Esophagus (tissue), 2 donors: ENCODE results near the gene EPB41L1. TPM values are rescaled to one million over a fixed set of nuclear protein-coding genes. Genes with fewer than 3 reads are reported as not detected.

ENCODE experiments used
- H3K27ac ChIP-seq, 2 donors: one replicate each; pipeline ENCODE4 v1.5.1; 2013; ENCODE audit warnings: low read depth in 2 of 2, mild to moderate bottlenecking in 2 of 2, inconsistent platforms in 1 of 2, low read length in 1 of 2, moderate library complexity in 1 of 2
- H3K27me3 ChIP-seq, 2 donors: one replicate each; pipeline ENCODE4 v1.6.1; 2013; ENCODE audit warnings: low read length in 2 of 2, control low read depth in 1 of 2, mild to moderate bottlenecking in 1 of 2; ENCODE audit not compliant: insufficient read depth in 2 of 2, control insufficient read depth in 1 of 2
- H3K36me3 ChIP-seq, 2 donors: one replicate each; pipeline ENCODE4 v1.6.1; 2013; ENCODE audit warnings: low read length in 1 of 2; ENCODE audit not compliant: control insufficient read depth in 2 of 2, insufficient read depth in 2 of 2
- H3K4me1 ChIP-seq, 2 donors: one replicate each; pipeline ENCODE4 v1.6.1; 2013; ENCODE audit warnings: low read length in 1 of 2; ENCODE audit not compliant: control insufficient read depth in 2 of 2, insufficient read depth in 2 of 2
- H3K4me3 ChIP-seq, 2 donors: one replicate each; pipeline ENCODE4 v1.5.1; 2013; ENCODE audit warnings: low read length in 2 of 2, mild to moderate bottlenecking in 2 of 2, low read depth in 1 of 2, moderate library complexity in 1 of 2
- H3K9me3 ChIP-seq, 2 donors: one replicate each; pipeline ENCODE4 v1.6.1; 2013; ENCODE audit warnings: mild to moderate bottlenecking in 2 of 2, low read depth in 1 of 2, low read length in 1 of 2, moderate library complexity in 1 of 2; ENCODE audit not compliant: control insufficient read depth in 2 of 2, insufficient read depth in 1 of 2
- WGBS, 2 donors: extraction: QIAGEN DNeasy Blood & Tissue Kit; methylation state at CpG; one replicate each; pipeline ENCODE4 v1.1.7; 2013; 5-methylcytosine and 5-hydroxymethylcytosine counted together
- polyA plus RNA-seq, 2 donors: library from polyadenylated mRNA; stranded (reverse); fragments of 200-250 nt; gene quantifications; one replicate each; pipeline ENCODE4 v1.2.3, GENCODE V29; 2013
- donor health status: healthy with polysubstance abuse.
- donor health status: Bipolar disorder and iron deficiency.

The EPB41L1 gene
- polyA plus RNA-seq, 2 donors = 30.2 to 35.0 TPM

DNA sequence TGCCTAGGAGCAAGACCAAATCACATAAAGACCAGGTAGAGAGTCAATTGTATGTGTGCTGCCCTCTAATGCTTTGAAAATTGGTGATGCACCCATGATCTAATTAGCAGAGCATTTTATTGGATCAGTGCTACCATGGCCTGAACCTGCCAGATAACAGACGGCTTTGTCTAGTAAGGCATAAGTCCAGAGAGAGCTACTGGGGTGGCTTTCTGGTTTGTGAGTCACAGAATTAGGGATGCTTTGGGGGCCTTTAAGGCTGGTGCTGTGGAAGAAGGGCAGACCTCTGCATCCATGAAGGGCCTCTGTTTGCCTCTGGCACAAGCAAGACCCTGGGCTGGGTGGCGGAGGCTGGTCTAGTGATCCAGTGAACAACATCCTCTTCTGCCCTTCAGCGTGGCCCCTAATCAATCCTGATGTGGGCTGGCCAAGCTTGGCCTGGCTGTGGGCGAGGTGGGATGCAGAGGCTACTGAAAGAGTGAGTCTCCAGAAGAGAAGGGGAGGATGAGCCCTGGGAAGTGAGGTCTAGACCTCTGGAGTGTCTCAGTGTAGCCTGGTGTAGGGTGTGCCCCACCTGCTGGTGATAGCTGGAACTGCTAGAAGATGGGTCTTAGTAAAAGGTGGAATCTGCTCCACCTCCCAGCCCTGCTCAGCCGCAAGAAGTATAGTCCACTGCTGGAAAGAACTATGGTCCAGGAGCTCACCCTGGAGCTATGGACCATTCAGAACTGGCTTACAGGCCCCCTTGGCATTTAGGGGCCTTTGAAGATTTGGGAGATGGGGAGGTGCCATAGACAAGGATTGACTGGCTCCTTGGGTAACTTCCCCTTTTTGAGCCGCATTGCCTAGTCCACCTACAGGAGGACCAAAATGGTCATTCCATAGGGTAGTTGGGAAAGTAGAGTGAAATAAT is 45.1 kb downstream of the EPB41L1 start:
- no peaks in the 10 kb centered on the region for H3K9me3 ChIP-seq
- no peak overlapping the region for H3K27ac ChIP-seq
- H3K4me1 ChIP-seq = no peaks in the 10 kb centered on the region
- H3K27me3 ChIP-seq = no peaks in the 10 kb centered on the region
- WGBS, 2 donors = 52 to 54% methylated on average over 6 of the region's 6 CpGs
- H3K36me3 ChIP-seq = peaks cover 3 to 37% of the 10 kb centered on the region in 2 donors
- H3K4me3 ChIP-seq = no peak overlapping the region

DNA sequence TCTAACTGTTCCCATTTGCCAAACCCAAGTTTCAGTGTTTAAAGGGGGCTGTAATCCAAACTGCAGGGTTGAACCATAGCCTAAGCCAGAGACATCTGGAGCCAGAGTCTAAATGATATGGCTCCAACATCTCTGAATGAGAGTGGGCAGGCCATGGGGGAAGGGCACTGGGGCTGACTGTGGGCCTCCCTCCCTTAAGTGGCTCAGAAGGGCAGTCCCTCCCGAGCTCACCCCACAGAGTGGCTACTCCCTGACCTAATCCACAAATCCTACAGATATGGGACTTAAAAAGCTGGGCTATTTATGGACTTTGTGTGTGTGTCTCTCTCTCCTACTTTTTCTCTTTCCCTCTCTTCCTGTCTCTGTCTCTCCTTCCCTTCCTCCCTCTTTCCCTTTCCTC is 45.9 kb downstream of the EPB41L1 start:
- Histone ChIP-seq H3K9me3 (no peaks in the 10 kb centered on the region), H3K27ac (no peak overlapping the region), H3K4me3 (no peak overlapping the region), H3K4me1 (no peaks in the 10 kb centered on the region), H3K27me3 (no peaks in the 10 kb centered on the region), H3K36me3 (peaks cover 3 to 29% of the 10 kb centered on the region in 2 donors)
- WGBS, 2 donors = 85 to 90% methylated on average over 1 of the region's 1 CpG

DNA sequence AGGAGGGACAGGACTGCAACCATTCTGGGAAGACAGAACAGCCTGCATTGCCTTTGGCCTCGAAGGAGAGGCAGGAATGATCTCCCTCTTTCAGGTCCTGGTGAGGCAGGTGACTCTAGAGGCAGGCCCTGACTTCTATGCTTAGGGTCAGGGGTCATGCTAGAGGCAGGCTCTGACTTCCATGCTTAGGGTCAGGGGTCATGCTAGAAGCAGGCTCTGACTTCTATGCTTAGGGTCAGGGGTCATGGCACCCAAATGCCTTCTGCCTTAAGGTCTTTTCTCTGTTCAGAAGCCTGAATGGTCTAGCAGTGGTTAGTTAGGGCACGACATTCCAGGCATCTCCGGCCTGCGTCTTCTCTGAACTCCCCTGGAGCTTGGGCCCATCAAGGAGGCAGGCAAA is 46.7 kb downstream of the EPB41L1 start:
- H3K4me1 ChIP-seq = no peaks in the 10 kb centered on the region
- 84 to 86% methylated on average over 4 of the region's 4 CpGs for WGBS, 2 donors
- H3K4me3 ChIP-seq = no peak overlapping the region
- peaks cover 3 to 30% of the 10 kb centered on the region in 2 donors for H3K36me3 ChIP-seq
- no peaks in the 10 kb centered on the region for H3K9me3 ChIP-seq
- no peaks in the 10 kb centered on the region for H3K27me3 ChIP-seq
- no peak overlapping the region for H3K27ac ChIP-seq

DNA sequence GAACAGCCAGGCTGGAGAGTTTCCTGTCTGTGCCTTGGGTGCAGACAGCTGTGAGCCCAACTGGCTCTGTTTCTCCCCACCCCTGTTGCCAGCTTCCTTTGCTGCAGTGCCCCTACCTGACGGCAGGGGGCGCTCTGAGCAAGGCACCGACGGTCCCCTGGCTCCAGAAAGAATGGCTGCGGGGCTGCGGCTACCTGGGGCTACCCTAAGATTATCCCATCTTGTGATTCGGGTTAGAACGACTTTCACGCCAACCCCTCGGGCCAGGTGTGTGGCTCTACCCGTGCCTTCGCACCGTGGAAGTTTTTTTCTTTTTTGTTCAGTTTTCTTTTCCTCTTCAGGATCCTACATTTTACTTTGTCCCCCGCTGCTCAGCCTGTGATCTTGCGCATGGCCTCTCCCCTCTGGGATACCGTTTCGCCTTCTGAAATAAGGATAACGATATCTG is 48.4 kb downstream of the EPB41L1 start:
- 33 to 34% methylated on average over 18 of the region's 18 CpGs for WGBS, 2 donors
- H3K36me3 ChIP-seq = peaks cover 3 to 38% of the 10 kb centered on the region in 2 donors
- H3K27ac ChIP-seq = no peak overlapping the region

DNA sequence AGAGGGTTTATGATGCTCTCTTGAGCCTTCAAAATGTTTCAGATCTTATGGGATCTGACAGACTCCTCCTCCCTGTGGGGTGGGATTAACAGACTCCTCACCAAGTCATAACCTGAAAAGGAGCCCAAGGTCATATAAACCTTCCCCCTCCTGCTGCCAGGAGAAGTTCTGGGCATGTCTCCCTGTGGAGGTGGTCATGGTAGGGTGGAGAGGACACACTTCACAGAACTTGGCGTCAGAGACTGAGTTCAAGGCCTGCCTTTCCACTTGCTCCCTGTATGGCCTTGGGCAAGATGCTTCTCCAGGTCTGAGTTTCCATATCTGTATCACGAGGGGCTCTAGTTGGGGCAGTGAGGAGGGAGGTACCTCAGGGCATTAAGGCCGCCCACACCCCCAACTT is 49.3 kb downstream of the EPB41L1 start:
- Histone ChIP-seq H3K9me3 (no peaks in the 10 kb centered on the region), H3K27ac (no peak overlapping the region), H3K4me1 (peaks cover 0 to 2% of the 10 kb centered on the region in 2 donors), H3K27me3 (no peaks in the 10 kb centered on the region), H3K4me3 (no peak overlapping the region), H3K36me3 (peaks cover 3 to 33% of the 10 kb centered on the region in 2 donors)
- 67 to 85% methylated on average over 3 of the region's 3 CpGs for WGBS, 2 donors

More for the DNA sequence above, 48.4 kb downstream of the EPB41L1 start:
- Histone ChIP-seq H3K9me3 (no peaks in the 10 kb centered on the region), H3K27me3 (no peaks in the 10 kb centered on the region), H3K4me1 (peaks cover 0 to 2% of the 10 kb centered on the region in 2 donors), H3K4me3 (no peak overlapping the region)

DNA sequence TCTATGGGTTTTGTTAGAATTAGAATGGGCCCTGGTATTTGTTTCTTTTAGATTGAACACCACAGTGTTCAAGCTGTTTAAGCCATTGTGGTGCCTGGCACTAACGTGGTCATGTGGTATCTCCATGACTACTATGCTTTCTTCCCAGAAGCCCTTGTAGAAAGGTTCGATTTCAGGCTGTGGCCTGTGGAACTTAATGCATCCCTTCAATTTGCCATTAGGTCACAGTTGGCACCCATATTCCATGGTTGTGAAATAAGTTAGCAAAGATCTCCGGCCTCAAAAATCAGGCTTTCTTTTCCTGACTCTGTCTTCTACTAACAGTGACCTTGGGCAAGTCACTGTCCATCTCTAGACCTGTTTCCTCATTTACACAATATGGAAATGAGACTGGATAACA is 50.5 kb downstream of the EPB41L1 start:
- Histone ChIP-seq H3K9me3 (no peaks in the 10 kb centered on the region), H3K27me3 (no peaks in the 10 kb centered on the region), H3K4me1 (peaks cover 0 to 2% of the 10 kb centered on the region in 2 donors), H3K36me3 (peaks cover 7 to 41% of the 10 kb centered on the region in 2 donors), H3K27ac (no peak overlapping the region), H3K4me3 (no peak overlapping the region)
- WGBS, 2 donors = 77 to 84% methylated on average over 3 of the region's 3 CpGs

DNA sequence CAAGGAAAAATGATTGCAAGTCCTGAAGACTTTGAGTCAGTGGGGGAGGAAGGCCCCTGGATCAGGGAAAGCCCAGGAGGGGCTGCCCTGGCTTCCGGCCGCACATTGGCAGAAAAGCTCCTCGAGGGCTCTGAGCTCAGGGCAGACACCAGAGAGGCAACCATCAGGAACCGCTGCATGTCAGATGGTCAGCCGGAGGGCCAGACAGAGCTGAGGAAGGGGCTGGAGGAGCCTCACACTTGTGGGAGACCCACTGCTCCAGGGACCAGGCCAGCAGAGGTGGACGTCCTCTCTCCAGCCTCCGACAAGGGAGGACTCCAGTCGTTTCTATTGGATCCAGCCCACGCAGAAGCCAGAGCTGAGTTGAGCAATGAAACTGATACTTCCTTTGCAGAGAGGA is 51.5 kb downstream of the EPB41L1 start:
- H3K9me3 ChIP-seq = no peaks in the 10 kb centered on the region
- H3K27ac ChIP-seq = no peak overlapping the region
- peaks cover 7 to 40% of the 10 kb centered on the region in 2 donors for H3K36me3 ChIP-seq
- no peaks in the 10 kb centered on the region for H3K27me3 ChIP-seq
- H3K4me1 ChIP-seq = peaks cover 0 to 2% of the 10 kb centered on the region in 2 donors
- no peak overlapping the region for H3K4me3 ChIP-seq
- WGBS, 2 donors = 86 to 89% methylated on average over 9 of the region's 9 CpGs

DNA sequence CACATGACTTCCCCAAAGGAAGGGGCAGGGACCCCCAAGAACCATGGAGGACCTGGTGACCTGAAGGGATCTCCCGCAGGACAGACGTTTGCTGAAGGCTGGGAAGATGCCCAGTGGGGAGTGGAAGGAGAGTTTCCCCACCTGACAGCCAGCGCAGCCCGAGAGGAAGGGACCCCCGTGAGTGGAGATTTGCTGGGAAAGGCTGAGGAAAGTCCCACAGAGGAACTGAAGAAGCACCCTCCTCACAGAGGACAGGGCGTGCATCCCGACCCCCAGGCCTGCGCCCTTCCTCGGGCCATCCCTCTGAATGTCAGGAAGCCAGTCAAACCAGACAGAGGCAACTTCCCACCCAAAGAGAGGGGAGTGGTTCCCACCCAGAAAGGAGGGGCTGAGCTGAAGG is 52.1 kb downstream of the EPB41L1 start:
- no peak overlapping the region for H3K27ac ChIP-seq
- WGBS, 2 donors = 90 to 92% methylated on average over 9 of the region's 9 CpGs
- peaks cover 7 to 37% of the 10 kb centered on the region in 2 donors for H3K36me3 ChIP-seq
- H3K4me3 ChIP-seq = no peak overlapping the region
- H3K27me3 ChIP-seq = no peaks in the 10 kb centered on the region
- H3K4me1 ChIP-seq = peaks cover 0 to 2% of the 10 kb centered on the region in 2 donors
- no peaks in the 10 kb centered on the region for H3K9me3 ChIP-seq

DNA sequence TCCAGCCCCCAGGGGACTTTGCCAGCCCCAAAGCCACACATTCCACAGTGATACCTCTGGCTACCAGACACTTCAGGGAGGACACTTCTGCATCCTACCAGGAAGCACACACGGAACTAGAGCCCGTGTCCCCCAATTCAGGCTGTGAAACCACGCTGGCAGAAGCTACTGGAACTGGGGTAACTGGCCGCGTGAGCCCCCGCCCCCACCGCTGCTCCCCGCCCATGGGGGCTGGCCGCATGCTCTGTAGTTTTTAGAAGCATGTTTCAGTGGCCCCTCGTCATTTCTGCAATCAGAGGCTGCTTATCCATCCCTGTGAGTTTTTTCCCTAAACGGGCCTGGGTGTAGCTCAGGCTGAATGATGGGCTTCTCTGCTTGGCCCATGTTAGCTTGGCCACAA is 53.1 kb downstream of the EPB41L1 start:
- Histone ChIP-seq H3K36me3 (peaks cover 5 to 42% of the 10 kb centered on the region in 2 donors), H3K27ac (no peak overlapping the region), H3K9me3 (no peaks in the 10 kb centered on the region), H3K4me1 (peaks cover 0 to 2% of the 10 kb centered on the region in 2 donors), H3K4me3 (no peak overlapping the region), H3K27me3 (no peaks in the 10 kb centered on the region)
- 86 to 88% methylated on average over 11 of the region's 11 CpGs for WGBS, 2 donors
